Measurements from ENCODE around the gene AKR1D1. TPM values are rescaled to one million over a fixed set of nuclear protein-coding genes. Genes with fewer than 3 reads are reported as not detected.

AKR1D1 gene
- total and polyA plus RNA-seq, 2 of the 13 experiments (the other 11 are each of a cell fraction or from before 2014, with no cell fraction given): 6.9 to 37.0 TPM

DNA sequence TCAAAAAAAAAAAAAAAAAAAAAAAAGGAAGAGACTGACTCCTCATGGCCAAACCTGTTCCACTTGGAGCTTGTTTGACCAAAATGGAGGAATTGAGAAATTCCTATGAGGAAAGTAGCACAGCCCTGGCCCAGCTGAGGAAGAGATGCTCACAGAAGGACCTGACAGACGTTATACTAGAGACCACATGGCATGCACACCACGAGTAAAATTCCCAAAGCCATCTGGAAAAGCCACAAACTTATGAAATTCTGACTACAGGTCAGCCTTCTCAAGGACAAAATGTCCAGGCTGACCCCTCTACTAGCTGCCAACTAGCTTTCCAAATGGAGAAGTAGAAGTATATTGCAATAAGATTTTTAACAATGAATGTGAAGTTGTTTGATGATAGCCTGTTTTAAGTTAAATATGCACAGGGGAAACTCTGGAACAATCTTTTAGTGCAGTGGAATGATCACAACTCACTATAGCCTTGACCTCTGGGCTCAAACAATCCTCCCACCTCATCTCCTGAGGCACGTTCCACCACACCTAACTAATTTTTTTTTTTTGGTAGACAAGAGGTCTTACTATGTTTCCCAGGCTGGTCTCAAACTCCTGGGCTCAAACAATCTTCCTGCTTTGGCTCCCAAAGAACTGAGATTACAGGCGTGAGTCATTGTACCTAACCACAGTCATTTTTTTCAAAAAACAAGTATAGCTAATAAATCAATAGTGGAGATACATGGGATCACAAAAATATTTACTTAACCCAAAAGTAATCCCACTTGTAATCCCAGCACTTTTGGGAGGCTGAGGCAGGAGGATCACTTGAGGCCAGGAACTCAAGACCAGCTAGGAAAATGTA lies 75.7 kb downstream of the AKR1D1 start:
- H3K4me1 ChIP-seq (ENCODE audit: insufficient read depth, low read length): peaks cover 43% of the 10 kb centered on the region
- H2AFZ ChIP-seq (ENCODE audit: low read length): no peak overlapping the region
- no peaks in the 10 kb centered on the region for H3K79me2 ChIP-seq (ENCODE audit: insufficient read depth, low read length)
- in situ Hi-C loops (cut with HindIII; ENCODE audit: extremely low pct_ligation_motif_present, low pct_unique_long_range_greater_than_20kb): no loop called here
- no peaks in the 10 kb centered on the region for H3K9me3 ChIP-seq (ENCODE audit: low read length)
- H3K36me3 ChIP-seq (replicated peaks in 1 of 2; ENCODE audit: control insufficient read depth in 1 of 2, insufficient read depth in 2 of 2, low read length in 2 of 2): no peaks in the 10 kb centered on the region
- H3K27me3 ChIP-seq (ENCODE audit: control insufficient read depth in 1 of 2, insufficient read depth in 2 of 2, low read length in 2 of 2): no peaks in the 10 kb centered on the region
- peak; percentile 92 for DNase-seq (ENCODE audit: low spot score)
- under 1% methylated on average over 4 of the region's 4 CpGs for WGBS (ENCODE audit: low lambda C conversion rate)
- H3K4me3 ChIP-seq (replicated peaks in 1 of 3; ENCODE audit: insufficient read depth in 1 of 3, low read depth in 2 of 3, low read length in 3 of 3): no peak overlapping the region
- peak; percentile 92 for ATAC-seq
- intact Hi-C loops (cut with micrococcal nuclease; ENCODE audit: unreplicated experiment): loop anchor here (5.0 kb wide), 2 partner anchors 65 to 85 kb away; no protein-coding TSS in a partner anchor
- H4K20me1 ChIP-seq (ENCODE audit: insufficient read depth, low read length): no peaks in the 10 kb centered on the region
- peak overlapping the region; percentile 15; the same call in 1 of the 2 replicates for H3K4me2 ChIP-seq (ENCODE audit: low read depth, low read length)
- ChIA-PET CTCF (ENCODE audit: low intra/inter-chr PET ratio, low total read pairs) (no interaction called here), POLR2A (interaction anchor here (0.6 to 1.6 kb wide), 11 partner anchors 9 to 414 kb away, joined by 3 to 9 read pairs (median 4); partner anchors contain the start of gene CREB3L2)
- H3K27ac ChIP-seq (ENCODE audit: extremely low read length, insufficient read depth, low read length): peak overlapping the region; percentile 84
- H3K9ac ChIP-seq (ENCODE audit: insufficient read depth, low read depth, low read length): peak overlapping the region; percentile 16; the same call in 1 of the 2 replicates
- BruUV-seq (replicated peaks): no TSS peak
- peak; percentile 86 for FAIRE-seq
- TF ChIP-seq, protein P1, sequence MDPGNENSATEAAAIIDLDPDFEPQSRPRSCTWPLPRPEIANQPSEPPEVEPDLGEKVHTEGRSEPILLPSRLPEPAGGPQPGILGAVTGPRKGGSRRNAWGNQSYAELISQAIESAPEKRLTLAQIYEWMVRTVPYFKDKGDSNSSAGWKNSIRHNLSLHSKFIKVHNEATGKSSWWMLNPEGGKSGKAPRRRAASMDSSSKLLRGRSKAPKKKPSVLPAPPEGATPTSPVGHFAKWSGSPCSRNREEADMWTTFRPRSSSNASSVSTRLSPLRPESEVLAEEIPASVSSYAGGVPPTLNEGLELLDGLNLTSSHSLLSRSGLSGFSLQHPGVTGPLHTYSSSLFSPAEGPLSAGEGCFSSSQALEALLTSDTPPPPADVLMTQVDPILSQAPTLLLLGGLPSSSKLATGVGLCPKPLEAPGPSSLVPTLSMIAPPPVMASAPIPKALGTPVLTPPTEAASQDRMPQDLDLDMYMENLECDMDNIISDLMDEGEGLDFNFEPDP (CRISPR knock-in tag; conservative IDR thresholded peaks at IDR 0.05): no peak
- TF ChIP-seq, protein P2, sequence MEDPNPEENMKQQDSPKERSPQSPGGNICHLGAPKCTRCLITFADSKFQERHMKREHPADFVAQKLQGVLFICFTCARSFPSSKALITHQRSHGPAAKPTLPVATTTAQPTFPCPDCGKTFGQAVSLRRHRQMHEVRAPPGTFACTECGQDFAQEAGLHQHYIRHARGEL (CRISPR knock-in tag; IDR thresholded peaks at IDR 0.05): no peak
- TF ChIP-seq, protein P3, sequence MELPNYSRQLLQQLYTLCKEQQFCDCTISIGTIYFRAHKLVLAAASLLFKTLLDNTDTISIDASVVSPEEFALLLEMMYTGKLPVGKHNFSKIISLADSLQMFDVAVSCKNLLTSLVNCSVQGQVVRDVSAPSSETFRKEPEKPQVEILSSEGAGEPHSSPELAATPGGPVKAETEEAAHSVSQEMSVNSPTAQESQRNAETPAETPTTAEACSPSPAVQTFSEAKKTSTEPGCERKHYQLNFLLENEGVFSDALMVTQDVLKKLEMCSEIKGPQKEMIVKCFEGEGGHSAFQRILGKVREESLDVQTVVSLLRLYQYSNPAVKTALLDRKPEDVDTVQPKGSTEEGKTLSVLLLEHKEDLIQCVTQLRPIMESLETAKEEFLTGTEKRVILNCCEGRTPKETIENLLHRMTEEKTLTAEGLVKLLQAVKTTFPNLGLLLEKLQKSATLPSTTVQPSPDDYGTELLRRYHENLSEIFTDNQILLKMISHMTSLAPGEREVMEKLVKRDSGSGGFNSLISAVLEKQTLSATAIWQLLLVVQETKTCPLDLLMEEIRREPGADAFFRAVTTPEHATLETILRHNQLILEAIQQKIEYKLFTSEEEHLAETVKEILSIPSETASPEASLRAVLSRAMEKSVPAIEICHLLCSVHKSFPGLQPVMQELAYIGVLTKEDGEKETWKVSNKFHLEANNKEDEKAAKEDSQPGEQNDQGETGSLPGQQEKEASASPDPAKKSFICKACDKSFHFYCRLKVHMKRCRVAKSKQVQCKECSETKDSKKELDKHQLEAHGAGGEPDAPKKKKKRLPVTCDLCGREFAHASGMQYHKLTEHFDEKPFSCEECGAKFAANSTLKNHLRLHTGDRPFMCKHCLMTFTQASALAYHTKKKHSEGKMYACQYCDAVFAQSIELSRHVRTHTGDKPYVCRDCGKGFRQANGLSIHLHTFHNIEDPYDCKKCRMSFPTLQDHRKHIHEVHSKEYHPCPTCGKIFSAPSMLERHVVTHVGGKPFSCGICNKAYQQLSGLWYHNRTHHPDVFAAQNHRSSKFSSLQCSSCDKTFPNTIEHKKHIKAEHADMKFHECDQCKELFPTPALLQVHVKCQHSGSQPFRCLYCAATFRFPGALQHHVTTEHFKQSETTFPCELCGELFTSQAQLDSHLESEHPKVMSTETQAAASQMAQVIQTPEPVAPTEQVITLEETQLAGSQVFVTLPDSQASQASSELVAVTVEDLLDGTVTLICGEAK (IDR thresholded peaks at IDR 0.05): no peak
- TF ChIP-seq, protein P3 (CRISPR knock-in tag; IDR thresholded peaks at IDR 0.05): no peak; the same call in 1 of the 2 replicates
- TF ChIP-seq, protein P4, sequence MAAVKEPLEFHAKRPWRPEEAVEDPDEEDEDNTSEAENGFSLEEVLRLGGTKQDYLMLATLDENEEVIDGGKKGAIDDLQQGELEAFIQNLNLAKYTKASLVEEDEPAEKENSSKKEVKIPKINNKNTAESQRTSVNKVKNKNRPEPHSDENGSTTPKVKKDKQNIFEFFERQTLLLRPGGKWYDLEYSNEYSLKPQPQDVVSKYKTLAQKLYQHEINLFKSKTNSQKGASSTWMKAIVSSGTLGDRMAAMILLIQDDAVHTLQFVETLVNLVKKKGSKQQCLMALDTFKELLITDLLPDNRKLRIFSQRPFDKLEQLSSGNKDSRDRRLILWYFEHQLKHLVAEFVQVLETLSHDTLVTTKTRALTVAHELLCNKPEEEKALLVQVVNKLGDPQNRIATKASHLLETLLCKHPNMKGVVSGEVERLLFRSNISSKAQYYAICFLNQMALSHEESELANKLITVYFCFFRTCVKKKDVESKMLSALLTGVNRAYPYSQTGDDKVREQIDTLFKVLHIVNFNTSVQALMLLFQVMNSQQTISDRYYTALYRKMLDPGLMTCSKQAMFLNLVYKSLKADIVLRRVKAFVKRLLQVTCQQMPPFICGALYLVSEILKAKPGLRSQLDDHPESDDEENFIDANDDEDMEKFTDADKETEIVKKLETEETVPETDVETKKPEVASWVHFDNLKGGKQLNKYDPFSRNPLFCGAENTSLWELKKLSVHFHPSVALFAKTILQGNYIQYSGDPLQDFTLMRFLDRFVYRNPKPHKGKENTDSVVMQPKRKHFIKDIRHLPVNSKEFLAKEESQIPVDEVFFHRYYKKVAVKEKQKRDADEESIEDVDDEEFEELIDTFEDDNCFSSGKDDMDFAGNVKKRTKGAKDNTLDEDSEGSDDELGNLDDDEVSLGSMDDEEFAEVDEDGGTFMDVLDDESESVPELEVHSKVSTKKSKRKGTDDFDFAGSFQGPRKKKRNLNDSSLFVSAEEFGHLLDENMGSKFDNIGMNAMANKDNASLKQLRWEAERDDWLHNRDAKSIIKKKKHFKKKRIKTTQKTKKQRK (IDR thresholded peaks at IDR 0.05; ENCODE audit: low read length): no peak
- TF ChIP-seq RAD51 (IDR thresholded peaks at IDR 0.05; ENCODE audit: borderline replicate concordance): no peak
- no peak for TF ChIP-seq FIP1L1 (IDR thresholded peaks at IDR 0.05; ENCODE audit: borderline replicate concordance, insufficient read depth, low read depth, low read length)

Data from HepG2 (cell line).